Right ventricle myocardium inferior (tissue), 1 donor: ENCODE results near the gene ANKZF1. TPM values are rescaled to one million over a fixed set of nuclear protein-coding genes. Genes with fewer than 3 reads are reported as not detected.

Experiments
- ATAC-seq: fragments of 200-7000 bp; cut with Tn5 transposase; one replicate; pipeline ENCODE4 v1.9.1; 2020; ENCODE audit warnings: mild to moderate bottlenecking, moderate library complexity
- DNase-seq: peaks from one replicate; pipeline ENCODE4 v3.0.0; 2021; ENCODE audit errors: missing footprints
- intact Hi-C: fragments of 100-400 bp; cut with DNase I; formaldehyde crosslinking; loops from one replicate; pipeline ENCODE4 v1.11.0; 2022
- total RNA-seq: library from RNA; stranded (reverse); fragmentation: NEBNext Ultra II Directional; extraction: Animal tissue kit (Norgen Biotek cat#: 25700); gene quantifications from one replicate; pipeline ENCODE4 v1.2.1, GENCODE V29; 2021
- donor health status: DM: no; HTN: yes; CAD: no; lungs with severe emphysema.

Gene ANKZF1
- total RNA-seq, 1 donor from 2014 or later = 26.6 TPM

DNA sequence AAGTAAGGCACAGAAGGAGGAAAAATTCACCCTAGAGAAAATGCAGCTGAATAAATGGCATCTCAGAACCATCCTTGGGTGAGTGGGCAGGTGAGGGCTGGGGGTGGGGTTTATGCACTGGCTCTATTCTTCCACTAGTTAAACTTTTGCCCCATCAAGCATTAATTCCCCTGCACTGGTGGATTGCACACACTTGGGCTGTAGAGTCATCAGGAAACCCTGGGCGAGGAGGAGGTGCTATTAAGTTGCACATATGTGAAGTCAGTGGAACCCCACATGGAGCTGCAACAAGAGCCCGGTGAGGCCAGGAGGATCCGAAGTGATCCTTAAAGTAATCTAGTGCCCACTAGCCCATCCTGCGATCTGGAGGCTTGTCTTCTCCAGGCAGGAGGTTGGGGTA lies 42.8 kb downstream of the ANKZF1 start:
- intact Hi-C loops = no loop called here
- ATAC-seq = no peak

DNA sequence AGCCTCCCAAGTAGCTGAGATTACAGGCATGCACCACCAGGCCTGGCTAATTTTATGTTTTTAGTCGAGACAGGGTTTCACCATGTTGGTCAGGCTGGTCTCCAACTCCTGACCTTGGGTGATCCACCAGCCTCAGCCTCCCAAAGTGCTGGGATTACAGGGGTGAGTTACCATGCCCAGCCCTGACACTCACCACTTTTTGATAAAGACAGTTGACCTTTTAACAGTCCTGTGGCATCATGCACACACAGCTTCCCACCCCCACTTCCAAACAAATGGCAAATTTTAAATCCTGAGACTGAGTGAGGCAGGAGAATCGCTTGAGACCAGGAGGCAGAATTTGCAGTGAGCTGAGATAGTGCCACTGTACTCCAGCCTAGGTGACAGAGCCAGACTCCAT lies 43.4 kb downstream of the ANKZF1 start:
- no peak for ATAC-seq
- intact Hi-C loops = no loop called here

More for the DNA sequence above, 42.8 kb downstream of the ANKZF1 start:
- DNase-seq = no peak

GRCh38 chr2:219273937-219274336 lies 44.3 kb downstream of the ANKZF1 start:
- no peak for ATAC-seq
- no peak for DNase-seq
- intact Hi-C loops = no loop called here

More for the DNA sequence above, 43.4 kb downstream of the ANKZF1 start:
- no peak for DNase-seq

GRCh38 chr2:219274361-219274921 lies 44.8 kb downstream of the ANKZF1 start:
- DNase-seq = no peak
- no peak for ATAC-seq
- intact Hi-C loops = no loop called here

- DNase-seq = peak; percentile 91
- intact Hi-C loops = loop anchor here (2.0 to 5.0 kb wide), 4 partner anchors 23 to 109 kb away; partner anchors contain the start of genes ANKZF1, ATG9A, CNPPD1 and DNPEP
- ATAC-seq = peak; percentile 15
Observed at GRCh38 chr2:219277703-219278654, 48.4 kb downstream of the ANKZF1 start.

DNA sequence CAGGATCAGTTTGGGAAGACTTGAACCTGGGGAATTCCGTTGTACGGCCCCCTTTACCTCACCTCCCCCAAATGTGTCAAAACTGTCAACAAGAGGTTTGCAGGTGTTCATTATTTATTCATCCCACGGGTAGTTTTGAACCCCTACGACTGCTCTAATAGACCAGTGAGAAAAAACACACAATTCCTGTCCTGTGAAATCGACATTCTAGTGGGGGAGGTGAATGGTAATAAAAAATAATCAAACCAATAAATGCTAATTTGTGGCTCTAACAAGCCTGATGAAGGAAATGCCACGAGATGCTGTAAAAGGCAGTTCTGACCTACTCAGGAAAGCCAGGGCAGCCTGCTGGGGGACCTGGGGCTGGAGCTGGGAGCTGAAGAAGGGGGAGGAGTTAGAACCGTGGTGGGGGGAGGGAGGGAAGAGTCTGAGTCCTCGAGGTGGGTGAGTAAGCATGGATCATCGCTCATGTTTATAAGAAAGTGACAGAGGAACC lies 49.1 kb downstream of the ANKZF1 start:
- intact Hi-C loops = loop anchor here (1.0 to 5.0 kb wide), 5 partner anchors 16 to 109 kb away; partner anchors contain the start of genes ANKZF1, ATG9A, CNPPD1 and DNPEP
- DNase-seq (no peak), ATAC-seq (no peak)

GRCh38 chr2:219279151-219279915 lies 49.7 kb downstream of the ANKZF1 start, which contains the start of gene DNAJB2:
Gene DNAJB2, plus strand, starts transcription at chr2:219279366. Its CDS starts 468 bp downstream, at chr2:219279834.
- ATAC-seq (peak; percentile 97), DNase-seq (peak; percentile 100)
- intact Hi-C loops = loop anchor here (1.0 to 5.0 kb wide), 5 partner anchors 15 to 108 kb away; partner anchors contain the start of genes ANKZF1, ATG9A, CNPPD1 and DNPEP

DNA sequence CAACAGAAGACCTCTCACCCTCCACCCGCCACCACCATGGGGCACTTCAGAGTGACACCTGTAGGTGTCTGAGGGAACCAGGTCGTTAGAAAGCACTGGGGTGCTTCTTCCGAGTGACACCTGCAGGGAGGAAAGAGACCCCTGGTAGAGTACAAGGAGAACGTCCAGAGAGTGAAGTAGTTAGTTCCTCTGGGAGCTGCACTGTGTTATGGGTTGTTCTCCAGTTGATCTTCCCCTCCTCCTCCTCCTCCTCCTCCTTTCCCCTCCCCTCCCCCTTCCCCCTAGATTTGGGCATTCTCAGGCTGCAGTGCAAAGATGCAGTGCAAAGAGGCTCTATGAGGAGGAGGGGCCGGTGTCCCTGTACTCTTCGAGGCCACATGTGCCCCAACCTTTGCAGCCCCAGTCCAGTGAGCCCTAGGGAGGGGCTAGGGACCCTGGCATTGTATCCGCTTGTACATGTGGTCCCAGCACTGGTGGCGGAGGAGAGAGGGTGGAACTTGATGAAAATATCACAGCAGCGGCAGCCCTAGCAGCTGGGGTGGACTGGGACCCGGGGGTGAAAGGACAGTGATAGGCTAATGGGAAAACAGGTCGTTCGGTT lies 50.4 kb downstream of the ANKZF1 start:
- intact Hi-C loops = loop anchor here (1.0 to 10.0 kb wide), 6 partner anchors 14 to 225 kb away; partner anchors contain the start of genes ANKZF1, ATG9A, CNPPD1 and DNPEP
- ATAC-seq (no peak), DNase-seq (no peak)

DNA sequence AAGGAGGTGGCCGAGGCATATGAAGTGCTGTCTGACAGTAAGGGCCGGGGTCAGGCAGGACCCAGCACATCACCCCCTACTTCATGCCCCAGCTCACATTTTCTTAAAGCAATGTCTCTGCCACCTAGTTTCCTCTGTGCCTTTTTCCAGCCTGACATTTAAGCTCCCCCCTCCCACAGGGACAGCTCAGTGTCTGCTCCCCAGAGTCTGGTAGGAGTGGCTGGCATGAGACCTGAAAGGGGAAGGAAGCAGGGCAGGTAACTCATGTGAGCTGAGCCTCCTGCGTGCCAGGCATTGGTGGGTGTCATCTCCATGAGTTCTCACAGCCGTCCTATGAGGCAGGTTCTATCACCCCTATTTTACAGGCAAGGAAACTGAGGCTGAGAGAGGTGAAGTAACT lies 51.0 kb downstream of the ANKZF1 start:
- intact Hi-C loops = loop anchor here (10.0 kb wide), 1 partner anchor 224 kb away; no protein-coding TSS in a partner anchor
- ATAC-seq (no peak), DNase-seq (no peak)

DNA sequence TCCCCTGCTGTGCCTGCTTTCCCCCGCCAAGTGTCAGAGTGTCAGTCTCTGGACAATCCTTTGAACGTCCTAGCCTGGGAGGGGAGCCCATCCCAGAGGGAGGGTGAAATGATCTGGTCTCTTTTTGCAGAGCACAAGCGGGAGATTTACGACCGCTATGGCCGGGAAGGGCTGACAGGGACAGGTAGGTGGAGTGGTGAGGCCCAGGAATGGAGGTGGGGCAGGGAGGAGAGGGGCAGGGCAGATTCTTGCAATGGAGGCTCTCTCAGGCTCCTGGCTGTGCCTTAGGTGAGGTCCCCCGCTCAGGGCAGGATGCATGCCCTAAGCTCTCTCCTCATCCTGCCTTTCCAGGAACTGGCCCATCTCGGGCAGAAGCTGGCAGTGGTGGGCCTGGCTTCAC lies 52.0 kb downstream of the ANKZF1 start:
- intact Hi-C loops = loop anchor here (10.0 kb wide), 1 partner anchor 223 kb away; no protein-coding TSS in a partner anchor
- DNase-seq (no peak), ATAC-seq (no peak)

GRCh38 chr2:219282375-219282774 lies 52.8 kb downstream of the ANKZF1 start:
- no peak for ATAC-seq
- DNase-seq = no peak
- intact Hi-C loops = loop anchor here (10.0 kb wide), 1 partner anchor 222 kb away; no protein-coding TSS in a partner anchor

DNA sequence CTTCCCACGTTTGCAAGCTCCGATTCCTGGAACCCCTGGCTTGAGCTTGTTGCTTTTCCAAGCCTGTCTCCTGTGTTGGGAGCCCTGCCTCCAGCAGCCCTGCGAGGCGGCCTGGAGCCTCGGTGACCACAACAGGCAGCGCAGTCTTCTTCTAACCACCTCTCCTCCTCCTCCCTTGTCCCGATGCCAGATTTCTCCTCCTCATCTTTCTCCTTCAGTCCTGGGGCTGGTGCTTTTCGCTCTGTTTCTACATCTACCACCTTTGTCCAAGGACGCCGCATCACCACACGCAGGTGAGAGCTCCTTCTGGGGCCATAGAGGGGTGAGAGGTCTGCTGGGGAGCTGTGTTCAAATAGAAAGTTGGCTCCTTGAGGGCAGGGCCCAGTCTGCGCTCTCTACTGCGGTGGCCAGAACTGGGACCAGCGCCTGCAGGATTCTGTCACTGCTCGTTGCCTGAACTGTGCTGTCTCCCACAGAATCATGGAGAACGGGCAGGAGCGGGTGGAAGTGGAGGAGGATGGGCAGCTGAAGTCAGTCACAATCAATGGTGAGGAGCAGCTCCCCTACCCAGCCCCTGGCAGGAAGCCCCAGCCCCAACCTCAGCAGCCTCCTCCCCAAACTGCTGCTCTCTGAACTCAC lies 53.5 kb downstream of the ANKZF1 start:
- DNase-seq = no peak
- ATAC-seq = no peak
- intact Hi-C loops = loop anchor here (10.0 kb wide), 1 partner anchor 222 kb away; no protein-coding TSS in a partner anchor

GRCh38 chr2:219284501-219285372 lies 55.1 kb downstream of the ANKZF1 start:
- no peak for ATAC-seq
- no peak for DNase-seq
- intact Hi-C loops = loop anchor here (10.0 kb wide), 1 partner anchor 220 kb away; no protein-coding TSS in a partner anchor

- no peak for DNase-seq
- ATAC-seq = no peak
Observed at GRCh38 chr2:219285373-219285735, 55.7 kb downstream of the ANKZF1 start.

GRCh38 chr2:219285894-219286425 lies 56.4 kb downstream of the ANKZF1 start:
- ATAC-seq (peak; percentile 48), DNase-seq (no peak)
- intact Hi-C loops = loop anchor here (10.0 kb wide), 1 partner anchor 219 kb away; no protein-coding TSS in a partner anchor

More at GRCh38 chr2:219285373-219285735, 55.7 kb downstream of the ANKZF1 start:
- intact Hi-C loops = loop anchor here (10.0 kb wide), 1 partner anchor 219 kb away; no protein-coding TSS in a partner anchor
